Esophagus muscularis mucosa (tissue), 4 donors: ENCODE data around the gene NF2. TPM values are rescaled to one million over a fixed set of nuclear protein-coding genes. Genes with fewer than 3 reads are reported as not detected.

Source experiments
- DNase-seq: peaks from one replicate; pipeline ENCODE4 v3.0.0-alpha.2; 2017; ENCODE audit errors: extremely low spot score
- H3K27ac ChIP-seq, 4 donors: fragments of 200-600 bp; sonication (generic); replicated peaks in 1 of 4; 1 replicate in 3 of 4; 2 replicates in 1 of 4; pipeline ENCODE4 v1.5.1; 2016 to 2019; ENCODE audit warnings: mild to moderate bottlenecking in 1 of 4
- H3K27me3 ChIP-seq, 4 donors: fragments of 200-600 bp; sonication (generic); one replicate each; pipeline versions ENCODE4 v1.5.1 to v1.6.0; 2016 to 2019
- H3K36me3 ChIP-seq, 4 donors: fragments of 200-600 bp; sonication (generic); one replicate each; pipeline ENCODE4 v1.5.1; 2016 to 2019
- H3K4me1 ChIP-seq, 4 donors: fragments of 200-600 bp; sonication (generic); one replicate each; pipeline ENCODE4 v1.5.1; 2016 to 2019
- H3K4me3 ChIP-seq, 4 donors: fragments of 200-600 bp; sonication (generic); 1 replicate in 2 of 4; 2 replicates in 2 of 4; pipeline ENCODE4 v1.5.1; 2016 to 2019; ENCODE audit warnings: mild to moderate bottlenecking in 4 of 4, moderate library complexity in 1 of 4
- H3K9me3 ChIP-seq, 4 donors: fragments of 200-600 bp; sonication (generic); 1 replicate in 3 of 4; 2 replicates in 1 of 4; pipeline ENCODE4 v1.5.1; 2016 to 2019
- CTCF ChIP-seq, 3 experiments: fragments of 200-600 bp in 2 of 3; fragments of 450-650 bp in 1 of 3; sonication (generic) in 2 of 3; IDR thresholded peaks; one replicate each; pipeline ENCODE4 v1.5.1; 2017 to 2019; ENCODE audit warnings: antibody characterized with exemption in 3 of 3, mild to moderate bottlenecking in 2 of 3, moderate library complexity in 1 of 3
- EP300 ChIP-seq: sonication (generic); formaldehyde crosslinking; IDR thresholded peaks from one replicate; pipeline ENCODE4 v1.6.1; 2017; ENCODE audit warnings: antibody characterized with exemption
- POLR2A ChIP-seq: fragments of 450-650 bp; IDR thresholded peaks from one replicate; pipeline ENCODE4 v1.6.1; 2017; ENCODE audit warnings: antibody characterized with exemption, moderate library complexity, mild to moderate bottlenecking, low read depth
- POLR2AphosphoS5 ChIP-seq, 2 donors: sonication (generic); formaldehyde crosslinking; IDR thresholded peaks; one replicate each; pipeline ENCODE4 v1.6.1; 2017; ENCODE audit warnings: antibody characterized with exemption in 2 of 2
- WGBS: methylation state at CpG from one replicate; pipeline ENCODE4 v1.1.5; 2018; 5-methylcytosine and 5-hydroxymethylcytosine counted together
- intact Hi-C: fragments of 100-400 bp; cut with DNase I; formaldehyde crosslinking; loops from one replicate; pipeline ENCODE4 v1.15.1; 2023
- total RNA-seq, 4 donors: library from RNA; depleted of rRNA; stranded (reverse); fragments of >200 nt; gene quantifications; one replicate each; pipeline versions ENCODE4 v1.1.0 to v1.2.1, GENCODE V29; 2016

Gene NF2
- total RNA-seq, 4 donors from 2014 or later: 34.5 to 47.3 (median 42.0) TPM

DNA sequence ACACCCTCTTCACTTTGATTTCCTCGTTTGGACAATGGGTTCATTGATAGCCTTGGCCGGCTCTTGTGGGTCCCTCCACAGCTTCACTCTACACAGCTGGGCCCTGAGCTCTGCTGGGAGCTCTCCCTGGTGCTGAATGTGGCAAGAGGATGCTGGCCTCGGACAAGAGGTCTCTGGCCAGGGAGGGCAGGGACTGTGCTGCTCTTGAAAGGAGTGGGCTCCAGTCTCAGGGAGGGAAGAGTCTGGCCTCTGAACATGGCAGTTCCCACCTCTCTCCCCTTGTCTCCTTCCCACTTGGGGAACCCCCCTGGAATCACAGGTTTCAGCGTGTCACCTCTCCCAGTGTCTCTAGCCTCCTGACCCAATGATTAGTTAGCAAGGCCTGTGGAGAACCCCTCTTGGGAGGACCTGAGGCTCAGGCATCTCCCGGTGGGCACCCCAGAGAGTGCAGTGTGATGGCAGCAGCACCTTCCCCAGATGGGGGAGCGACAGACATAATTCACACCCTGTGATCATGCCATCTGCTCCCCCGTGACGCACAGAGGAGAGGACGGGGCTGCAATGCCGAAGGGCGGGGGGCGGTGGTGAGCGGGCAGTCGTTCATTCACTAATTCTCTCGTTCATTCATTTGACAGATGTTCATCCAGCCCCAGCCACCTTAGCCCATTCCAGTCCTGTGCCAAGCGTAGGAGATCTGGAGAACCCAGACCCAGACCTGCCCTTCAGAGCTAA is 113.5 kb downstream of the NF2 start:
- no peak for DNase-seq
- TF ChIP-seq EP300 (no peak), CTCF (IDR thresholded peaks at IDR 0.05) (no peak), POLR2A (no peak), POLR2AphosphoS5 (IDR thresholded peaks at IDR 0.05) (no peak)
- intact Hi-C loops: no loop called here
- H3K9me3 ChIP-seq: no peaks in the 10 kb centered on the region
- no peak overlapping the region for H3K4me3 ChIP-seq
- H3K4me1 ChIP-seq: peaks cover 3 to 19% (median 16%) of the 10 kb centered on the region in 4 donors
- 72% methylated on average over 12 of the region's 16 CpGs for WGBS
- H3K36me3 ChIP-seq: no peaks in the 10 kb centered on the region
- no peak overlapping the region for H3K27ac ChIP-seq
- H3K27me3 ChIP-seq: peaks cover 6 to 94% (median 21%) of the 10 kb centered on the region in 4 donors

DNA sequence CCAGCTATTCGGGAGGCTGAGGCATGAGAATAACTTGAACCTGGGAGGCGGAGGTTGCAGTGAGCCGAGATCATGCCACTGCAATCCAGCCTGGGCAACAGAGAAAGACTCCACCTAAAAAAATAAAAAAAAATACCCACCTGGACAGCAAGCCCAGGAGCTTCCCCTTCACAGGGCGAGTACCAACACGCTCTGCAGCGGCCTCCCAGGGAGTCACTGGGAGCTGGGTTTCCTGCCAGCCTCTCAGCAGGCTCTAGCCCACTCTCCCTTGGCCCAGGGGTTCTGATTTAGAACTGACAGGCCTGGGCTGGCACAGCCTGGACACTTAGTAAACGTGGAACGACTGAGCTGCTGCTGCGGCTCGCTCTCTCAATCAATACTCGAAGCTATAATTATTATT is 114.4 kb downstream of the NF2 start:
- 92% methylated on average over 11 of the region's 11 CpGs for WGBS
- Histone ChIP-seq H3K4me1 (peaks cover 3 to 19% (median 16%) of the 10 kb centered on the region in 4 donors), H3K27ac (no peak overlapping the region), H3K4me3 (no peak overlapping the region), H3K27me3 (peaks cover 6 to 96% (median 23%) of the 10 kb centered on the region in 4 donors), H3K36me3 (no peaks in the 10 kb centered on the region), H3K9me3 (no peaks in the 10 kb centered on the region)
- DNase-seq: no peak
- TF ChIP-seq CTCF (IDR thresholded peaks at IDR 0.05) (no peak), POLR2A (no peak), POLR2AphosphoS5 (IDR thresholded peaks at IDR 0.05) (no peak), EP300 (no peak)
- intact Hi-C loops: no loop called here

DNA sequence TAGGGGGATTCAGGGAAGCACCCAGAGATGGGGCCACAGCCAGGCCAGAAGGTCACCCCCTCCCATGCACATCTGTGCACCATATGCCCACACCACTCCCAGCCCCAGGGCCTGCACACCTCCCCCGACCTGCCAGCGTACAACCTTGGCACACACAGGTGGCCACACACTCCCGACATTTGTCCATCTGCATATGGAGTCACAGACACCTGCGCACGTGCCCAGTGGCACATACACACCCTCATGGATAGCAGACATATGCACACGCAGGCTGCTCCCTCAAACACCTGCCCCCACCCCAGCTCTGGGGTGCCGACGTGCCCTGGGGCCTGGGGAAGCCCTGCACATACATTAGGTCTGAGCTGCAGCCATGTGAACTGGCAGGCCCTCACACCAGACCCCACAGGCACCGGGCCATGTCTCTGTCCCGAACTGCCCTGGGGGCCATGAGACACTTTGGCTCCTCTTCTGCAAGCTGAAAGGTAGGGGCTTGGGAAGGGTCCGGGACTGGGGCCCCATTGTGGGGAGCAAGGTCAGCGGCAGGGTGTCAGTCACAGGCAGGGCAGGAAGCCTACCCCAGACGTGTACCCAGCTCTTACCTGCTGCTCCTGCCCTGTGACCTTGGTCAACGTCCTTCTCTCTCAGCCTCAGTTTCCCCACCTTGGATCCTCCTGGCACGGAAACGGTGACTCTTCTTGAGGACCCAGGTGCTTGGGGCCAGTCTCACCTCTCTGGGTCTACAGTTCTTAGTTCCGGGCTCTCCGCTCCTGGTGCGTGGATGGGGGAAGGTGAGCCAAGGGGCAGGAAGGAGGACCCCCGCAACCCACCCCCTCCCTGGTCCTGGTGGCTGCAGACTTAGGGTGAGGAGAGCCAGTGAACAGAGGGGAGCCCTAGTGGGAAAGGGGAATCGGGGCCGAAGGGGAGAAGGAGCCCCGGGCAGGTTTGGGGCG is 115.8 kb downstream of the NF2 start:
- no peak for TF ChIP-seq CTCF (IDR thresholded peaks at IDR 0.05)
- TF ChIP-seq POLR2AphosphoS5 (IDR thresholded peaks at IDR 0.05): no peak
- TF ChIP-seq POLR2A: no peak
- no peak for TF ChIP-seq EP300
- no peak overlapping the region for H3K27ac ChIP-seq
- H3K4me1 ChIP-seq: peaks cover 3 to 19% (median 16%) of the 10 kb centered on the region in 4 donors
- no peaks in the 10 kb centered on the region for H3K9me3 ChIP-seq
- WGBS: 44% methylated on average over 13 of the region's 24 CpGs
- intact Hi-C loops: no loop called here
- peaks cover 6 to 95% (median 23%) of the 10 kb centered on the region in 4 donors for H3K27me3 ChIP-seq
- H3K4me3 ChIP-seq: peak overlapping the region; percentile 20 to 49 (median 34)
- H3K36me3 ChIP-seq: no peaks in the 10 kb centered on the region
- no peak for DNase-seq

- H3K4me3 ChIP-seq: peak within 1 kb of the TSS; percentile 32 to 49 (median 40)
- TF ChIP-seq POLR2A (no peak), CTCF (IDR thresholded peaks at IDR 0.05) (no peak), POLR2AphosphoS5 (IDR thresholded peaks at IDR 0.05) (no peak), EP300 (no peak)
- no peaks in the 10 kb centered on the region for H3K36me3 ChIP-seq
- H3K4me1 ChIP-seq: peaks cover 3 to 19% (median 16%) of the 10 kb centered on the region in 4 donors
- no peak for DNase-seq
- H3K27ac ChIP-seq: no peak within 1 kb of the TSS
- WGBS: 0% methylated on average over 4 of the region's 115 CpGs
- no peaks in the 10 kb centered on the region for H3K9me3 ChIP-seq
- intact Hi-C loops: no loop called here
- H3K27me3 ChIP-seq: peaks cover 6 to 88% (median 23%) of the 10 kb centered on the region in 4 donors
These were observed 116.6 kb downstream of the NF2 start, which contains the start of gene CABP7 for GRCh38 chr22:29719899-29720645. CABP7 (plus strand) TSS chr22:29720003; CDS start chr22:29720425, 422 bp downstream.
